ENCODE results near the gene RALGDS. TPM values are rescaled to one million over a fixed set of nuclear protein-coding genes. Genes with fewer than 3 reads are reported as not detected.

RALGDS gene
- total and polyA plus RNA-seq, 2 donors (not counting 1 experiment from before 2014, with no cell fraction given) = 62.4 to 88.0 TPM

DNA sequence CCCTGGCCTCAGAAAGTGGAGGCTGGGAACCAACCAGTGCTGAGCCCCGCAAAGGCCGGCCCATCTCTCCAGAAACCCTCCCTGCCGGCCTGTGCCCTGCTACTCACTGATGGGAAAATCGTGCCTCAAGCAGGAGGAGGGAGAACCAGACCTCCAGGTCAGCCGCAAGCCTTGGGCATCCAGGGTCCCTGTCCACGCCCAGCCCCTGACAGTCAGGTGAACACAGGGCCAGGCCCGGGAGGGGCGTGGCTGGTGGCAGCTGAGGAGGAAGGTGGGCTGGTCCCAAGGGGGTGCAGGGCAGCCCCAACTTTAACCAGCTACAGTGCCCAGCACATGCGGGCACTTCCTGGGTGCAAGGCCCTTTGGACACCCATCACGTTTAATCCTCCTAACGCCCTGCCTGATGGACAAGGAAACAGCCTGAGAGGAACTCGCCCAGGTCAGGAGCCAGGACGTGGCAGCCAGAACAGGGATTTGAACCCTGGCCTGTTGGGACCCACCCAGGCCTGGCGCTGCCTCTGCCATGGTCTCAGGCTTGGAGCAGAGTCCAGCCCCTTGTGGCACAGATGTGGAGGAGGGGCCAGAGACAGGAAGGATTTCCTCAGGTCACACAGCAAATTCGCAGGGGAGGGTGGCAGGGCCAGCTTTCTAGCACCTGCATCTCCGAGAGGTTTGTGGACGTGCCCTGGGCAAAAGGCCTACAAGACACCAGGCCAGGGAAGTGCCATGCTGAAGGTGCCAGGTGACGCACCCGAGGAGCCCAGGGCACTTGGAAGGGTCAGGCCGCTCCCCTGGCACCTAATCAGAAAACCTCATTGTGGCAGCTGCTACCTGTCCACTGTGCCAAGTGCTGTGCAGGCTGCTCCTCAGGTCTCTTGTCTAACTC, 4.5 kb downstream of the RALGDS start:
- Histone ChIP-seq H3K79me2 (ENCODE audit: control insufficient read depth, insufficient read depth, low read length) (peaks cover 82% of the 10 kb centered on the region), H3K4me2 (replicated peaks; ENCODE audit: low read depth, low read length, poor library complexity, severe bottlenecking) (peak overlapping the region; percentile 65), H4K20me1 (ENCODE audit: control insufficient read depth, insufficient read depth, low read length, poor library complexity, severe bottlenecking) (peaks cover 73% of the 10 kb centered on the region), H3K36me3 (replicated peaks in 1 of 2; ENCODE audit: control extremely low read depth in 1 of 2, control insufficient read depth in 1 of 2, extremely low read depth in 1 of 2, insufficient read depth in 2 of 2, low read length in 1 of 2) (peaks cover 0 to 3% of the 10 kb centered on the region in 2 experiments), H3K4me3 (ENCODE audit: control extremely low read depth in 1 of 5, extremely low read depth in 1 of 5, insufficient read depth in 1 of 5, low read depth in 2 of 5, low read length in 4 of 5) (no peak overlapping the region), H3K9me3 (ENCODE audit: control extremely low read depth in 1 of 3, control insufficient read depth in 2 of 3, insufficient read depth in 1 of 3, low read length in 2 of 3) (no peaks in the 10 kb centered on the region), H2AFZ (ENCODE audit: insufficient read depth, low read depth, low read length, poor library complexity, severe bottlenecking) (no peak overlapping the region), H3K27ac (ENCODE audit: low read length in 2 of 2) (no peak overlapping the region), H3K4me1 (ENCODE audit: control insufficient read depth in 2 of 2, insufficient read depth in 2 of 2, low read length in 2 of 2) (peaks cover 58 to 71% of the 10 kb centered on the region in 2 donors), H3K27me3 (replicated peaks in 1 of 4; ENCODE audit: control extremely low read depth in 1 of 4, control insufficient read depth in 3 of 4, insufficient read depth in 4 of 4, low read length in 3 of 4) (no peaks in the 10 kb centered on the region), H3K9ac (ENCODE audit: low read length) (no peak overlapping the region)
- Mint-ChIP-seq H3K27ac (peak overlapping the region; percentile 67), H3K4me3 (peak overlapping the region; percentile 34), H3K9me3 (ENCODE audit: insufficient read depth) (no peaks in the 10 kb centered on the region), H3K4me1 (peaks cover 72% of the 10 kb centered on the region), H3K27me3 (no peaks in the 10 kb centered on the region)
- ATAC-seq (ENCODE audit: low read depth) (no peak), DNase-seq (no peak)
- WGBS (ENCODE audit: insufficient coverage) = 87% methylated on average over 20 of the region's 20 CpGs
- ChIA-PET POLR2A (interaction anchor here (0.9 to 3.3 kb wide), 6 partner anchors 10 to 33 kb away, joined by 3 to 21 read pairs (median 6); no protein-coding TSS in a partner anchor), CTCF (interaction anchor here (1.1 to 26.5 kb wide), 6 partner anchors 11 to 94 kb away, joined by 3 to 599 read pairs (median 6); no protein-coding TSS in a partner anchor)
- no peak for TF ChIP-seq EZH2 (IDR thresholded peaks at IDR 0.05; ENCODE audit: borderline replicate concordance, insufficient read depth, low read depth, low read length, poor library complexity, severe bottlenecking)
- TF ChIP-seq, protein P1, sequence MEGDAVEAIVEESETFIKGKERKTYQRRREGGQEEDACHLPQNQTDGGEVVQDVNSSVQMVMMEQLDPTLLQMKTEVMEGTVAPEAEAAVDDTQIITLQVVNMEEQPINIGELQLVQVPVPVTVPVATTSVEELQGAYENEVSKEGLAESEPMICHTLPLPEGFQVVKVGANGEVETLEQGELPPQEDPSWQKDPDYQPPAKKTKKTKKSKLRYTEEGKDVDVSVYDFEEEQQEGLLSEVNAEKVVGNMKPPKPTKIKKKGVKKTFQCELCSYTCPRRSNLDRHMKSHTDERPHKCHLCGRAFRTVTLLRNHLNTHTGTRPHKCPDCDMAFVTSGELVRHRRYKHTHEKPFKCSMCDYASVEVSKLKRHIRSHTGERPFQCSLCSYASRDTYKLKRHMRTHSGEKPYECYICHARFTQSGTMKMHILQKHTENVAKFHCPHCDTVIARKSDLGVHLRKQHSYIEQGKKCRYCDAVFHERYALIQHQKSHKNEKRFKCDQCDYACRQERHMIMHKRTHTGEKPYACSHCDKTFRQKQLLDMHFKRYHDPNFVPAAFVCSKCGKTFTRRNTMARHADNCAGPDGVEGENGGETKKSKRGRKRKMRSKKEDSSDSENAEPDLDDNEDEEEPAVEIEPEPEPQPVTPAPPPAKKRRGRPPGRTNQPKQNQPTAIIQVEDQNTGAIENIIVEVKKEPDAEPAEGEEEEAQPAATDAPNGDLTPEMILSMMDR (IDR thresholded peaks at IDR 0.05) = no peak
- intact Hi-C loops (cut with micrococcal nuclease) = loop anchor here (10.0 kb wide), 1 partner anchor 358 kb away; the partner anchor contains the start of gene SLC2A6
